ENCODE measurements around the gene NPHS2.

Gene NPHS2

DNA sequence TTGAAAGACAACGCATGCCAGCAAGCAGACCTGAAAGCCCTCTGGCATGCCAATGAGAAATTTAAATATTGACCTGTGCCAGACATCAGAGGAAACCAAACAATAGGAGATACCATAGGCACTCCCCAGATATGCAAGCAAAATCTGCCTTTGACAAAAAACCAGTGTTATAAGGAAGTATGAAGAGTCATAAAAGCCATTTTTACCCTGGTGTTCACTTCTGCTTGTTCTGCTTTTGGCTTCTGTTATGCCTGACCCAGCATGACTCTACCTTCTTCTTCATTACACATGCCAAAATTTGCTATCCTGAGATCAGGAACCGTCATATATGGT, 26.4 kb downstream of the NPHS2 start:
- H3K4me3 ChIP-seq (ENCODE audit: low read length): no peak overlapping the region
- TF ChIP-seq, protein P1, sequence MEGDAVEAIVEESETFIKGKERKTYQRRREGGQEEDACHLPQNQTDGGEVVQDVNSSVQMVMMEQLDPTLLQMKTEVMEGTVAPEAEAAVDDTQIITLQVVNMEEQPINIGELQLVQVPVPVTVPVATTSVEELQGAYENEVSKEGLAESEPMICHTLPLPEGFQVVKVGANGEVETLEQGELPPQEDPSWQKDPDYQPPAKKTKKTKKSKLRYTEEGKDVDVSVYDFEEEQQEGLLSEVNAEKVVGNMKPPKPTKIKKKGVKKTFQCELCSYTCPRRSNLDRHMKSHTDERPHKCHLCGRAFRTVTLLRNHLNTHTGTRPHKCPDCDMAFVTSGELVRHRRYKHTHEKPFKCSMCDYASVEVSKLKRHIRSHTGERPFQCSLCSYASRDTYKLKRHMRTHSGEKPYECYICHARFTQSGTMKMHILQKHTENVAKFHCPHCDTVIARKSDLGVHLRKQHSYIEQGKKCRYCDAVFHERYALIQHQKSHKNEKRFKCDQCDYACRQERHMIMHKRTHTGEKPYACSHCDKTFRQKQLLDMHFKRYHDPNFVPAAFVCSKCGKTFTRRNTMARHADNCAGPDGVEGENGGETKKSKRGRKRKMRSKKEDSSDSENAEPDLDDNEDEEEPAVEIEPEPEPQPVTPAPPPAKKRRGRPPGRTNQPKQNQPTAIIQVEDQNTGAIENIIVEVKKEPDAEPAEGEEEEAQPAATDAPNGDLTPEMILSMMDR (IDR thresholded peaks at IDR 0.05; ENCODE audit: insufficient read depth, low read depth, low read length, missing control alignments): no peak
- no peak for DNase-seq (ENCODE audit: low read depth)

GRCh38 chr1:179548666-179549367, 26.9 kb downstream of the NPHS2 start:
- DNase-seq (ENCODE audit: low read depth): no peak
- TF ChIP-seq, protein P1 (IDR thresholded peaks at IDR 0.05; ENCODE audit: insufficient read depth, low read depth, low read length, missing control alignments): no peak
- H3K4me3 ChIP-seq (ENCODE audit: low read length): no peak overlapping the region

DNA sequence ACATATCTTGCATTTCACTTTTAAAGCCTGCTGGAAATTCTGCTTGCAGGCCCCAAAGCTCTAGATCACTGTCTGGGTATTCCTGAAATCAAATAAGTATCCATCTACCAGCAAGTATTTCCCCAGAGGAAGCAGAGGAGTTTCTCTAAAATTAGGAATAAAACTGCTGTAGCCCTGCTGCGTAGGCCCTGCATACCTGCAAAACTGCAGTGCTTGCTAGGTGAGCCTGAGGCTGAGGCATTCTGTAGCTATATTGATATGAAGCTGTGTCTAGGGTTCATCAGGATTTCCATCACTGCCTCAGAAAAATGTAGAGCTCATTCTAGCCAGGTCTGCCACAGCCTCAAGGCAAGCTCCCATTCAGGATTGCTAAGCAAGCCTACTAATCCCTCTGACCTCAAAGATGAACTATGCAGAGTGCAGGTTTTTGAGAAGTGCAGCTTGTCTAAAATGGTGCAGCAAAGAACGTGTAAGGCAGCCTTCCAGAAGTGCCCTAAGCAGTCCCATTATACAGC, 28.7 kb downstream of the NPHS2 start:
- TF ChIP-seq, protein P1 (IDR thresholded peaks at IDR 0.05; ENCODE audit: insufficient read depth, low read depth, low read length, missing control alignments): no peak
- DNase-seq (ENCODE audit: low read depth): peak; percentile 5
- no peak overlapping the region for H3K4me3 ChIP-seq (ENCODE audit: low read length)

GRCh38 chr1:179545321-179545720, 30.4 kb downstream of the NPHS2 start:
- no peak overlapping the region for H3K4me3 ChIP-seq (ENCODE audit: low read length)
- no peak for DNase-seq (ENCODE audit: low read depth)
- TF ChIP-seq, protein P1 (IDR thresholded peaks at IDR 0.05; ENCODE audit: insufficient read depth, low read depth, low read length, missing control alignments): no peak

- no peak for DNase-seq (ENCODE audit: low read depth)
- no peak overlapping the region for H3K4me3 ChIP-seq (ENCODE audit: low read length)
- TF ChIP-seq, protein P1 (IDR thresholded peaks at IDR 0.05; ENCODE audit: insufficient read depth, low read depth, low read length, missing control alignments): no peak
Observed at GRCh38 chr1:179541774-179542173, 34.0 kb downstream of the NPHS2 start.

DNA sequence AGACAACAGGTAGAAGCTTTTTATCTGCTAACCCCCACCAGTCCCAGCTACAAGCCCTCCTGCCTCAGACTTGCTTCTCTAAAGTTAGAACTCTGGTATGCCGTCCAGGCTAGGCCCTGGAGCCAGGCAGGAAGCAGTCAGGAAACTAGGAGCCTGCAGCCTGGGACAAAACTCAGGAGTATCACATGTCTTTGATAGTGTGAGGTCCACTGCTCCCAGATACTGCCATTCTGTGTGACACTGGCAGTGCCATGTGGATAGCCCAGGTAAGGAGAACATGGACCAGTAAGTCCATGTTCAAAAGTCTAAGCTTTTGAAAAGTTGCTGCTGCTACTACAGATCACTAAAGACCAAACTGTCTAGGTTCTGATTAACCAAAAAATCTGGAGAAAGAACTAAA, 45.4 kb downstream of the NPHS2 start:
- no peak overlapping the region for H3K4me3 ChIP-seq (ENCODE audit: low read length)
- TF ChIP-seq, protein P1 (IDR thresholded peaks at IDR 0.05; ENCODE audit: insufficient read depth, low read depth, low read length, missing control alignments): no peak
- no peak for DNase-seq (ENCODE audit: low read depth)

Data from epithelial cell of esophagus (primary cell).